ENCODE measurements around the gene EDRF1.

Gene EDRF1, protein sequence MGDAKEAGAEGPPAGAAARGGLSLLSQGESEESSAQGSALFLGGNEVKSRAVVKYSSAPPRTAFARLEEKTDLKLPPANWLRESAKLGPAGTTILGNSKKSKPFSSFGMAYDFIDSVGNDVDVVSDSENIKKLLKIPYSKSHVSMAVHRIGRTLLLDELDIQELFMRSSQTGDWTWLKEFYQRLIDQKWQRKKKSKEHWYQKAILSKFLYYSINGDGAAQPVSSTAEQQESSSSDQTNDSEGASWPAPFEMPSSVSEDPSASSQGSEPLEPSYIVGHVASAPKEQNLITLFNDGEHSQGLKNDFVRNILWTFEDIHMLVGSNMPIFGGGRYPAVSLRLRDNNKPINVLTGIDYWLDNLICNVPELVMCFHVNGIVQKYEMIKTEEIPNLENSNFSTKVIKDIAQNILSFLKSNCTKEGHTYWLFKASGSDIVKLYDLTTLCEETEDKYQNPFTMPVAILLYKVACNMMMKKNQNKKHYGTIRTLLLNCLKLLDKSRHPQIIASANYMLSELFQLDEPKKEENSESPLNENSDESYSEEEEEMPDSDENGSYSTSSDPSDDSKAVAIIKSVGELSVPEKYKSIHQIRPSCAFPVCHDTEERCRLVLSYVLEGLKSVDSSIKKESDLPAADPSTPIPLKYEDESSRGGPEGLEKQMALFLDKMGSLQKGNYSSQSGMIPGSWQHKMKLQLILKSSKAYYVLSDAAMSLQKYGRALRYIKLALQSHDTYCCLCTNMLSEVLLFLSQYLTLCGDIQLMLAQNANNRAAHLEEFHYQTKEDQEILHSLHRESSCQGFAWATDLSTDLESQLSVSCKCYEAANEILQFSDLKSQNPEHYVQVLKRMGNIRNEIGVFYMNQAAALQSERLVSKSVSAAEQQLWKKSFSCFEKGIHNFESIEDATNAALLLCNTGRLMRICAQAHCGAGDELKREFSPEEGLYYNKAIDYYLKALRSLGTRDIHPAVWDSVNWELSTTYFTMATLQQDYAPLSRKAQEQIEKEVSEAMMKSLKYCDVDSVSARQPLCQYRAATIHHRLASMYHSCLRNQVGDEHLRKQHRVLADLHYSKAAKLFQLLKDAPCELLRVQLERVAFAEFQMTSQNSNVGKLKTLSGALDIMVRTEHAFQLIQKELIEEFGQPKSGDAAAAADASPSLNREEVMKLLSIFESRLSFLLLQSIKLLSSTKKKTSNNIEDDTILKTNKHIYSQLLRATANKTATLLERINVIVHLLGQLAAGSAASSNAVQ

DNA sequence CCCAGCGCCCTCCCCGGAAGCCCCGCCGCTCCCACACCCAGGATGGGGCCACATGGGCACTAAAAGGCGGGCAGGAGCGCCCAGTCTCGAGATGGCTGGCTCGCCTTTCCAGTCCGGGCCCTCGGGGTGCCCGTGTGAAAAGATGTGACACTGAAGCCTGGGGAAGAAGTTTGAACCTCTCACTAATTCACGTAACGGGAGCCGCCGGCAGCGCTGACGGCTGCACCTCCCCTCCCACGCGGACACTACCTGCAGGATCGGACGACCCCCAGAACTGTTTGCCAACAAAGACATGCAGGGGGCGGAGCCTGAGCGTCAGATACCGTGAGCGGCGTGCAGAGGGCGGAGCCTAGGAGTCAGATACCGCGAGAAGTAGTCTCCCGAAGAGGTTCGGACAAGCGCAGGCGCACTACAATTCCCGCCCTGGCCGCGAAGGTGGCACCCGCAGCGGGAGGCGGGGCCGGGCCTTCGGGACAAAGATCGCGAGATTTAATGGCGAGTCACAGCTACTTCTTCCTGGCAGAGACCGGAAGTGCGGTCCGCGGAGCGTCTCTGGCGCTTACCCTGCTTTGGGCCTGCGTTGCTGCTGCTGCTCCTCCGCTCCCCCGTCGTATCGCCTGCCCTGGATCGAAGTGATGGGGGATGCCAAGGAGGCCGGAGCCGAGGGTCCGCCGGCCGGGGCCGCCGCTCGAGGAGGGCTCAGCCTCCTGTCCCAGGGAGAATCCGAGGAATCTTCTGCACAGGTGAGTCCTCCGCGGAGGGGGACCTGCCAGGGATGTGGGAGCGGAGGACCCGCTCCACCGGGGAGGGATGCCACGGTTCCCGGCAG is at the start of gene EDRF1:
Gene EDRF1, plus strand, starts transcription at position 537 of the 829 bp plus-strand sequence. Its CDS starts 99 bp downstream, at position 636.
- Histone ChIP-seq H3K9ac (peak within 1 kb of the TSS; percentile 96 to 99 (median 98)), H3K9me3 (replicated peaks in 1 of 11) (peaks cover 0 to 9% (median 8%) of the 10 kb centered on the region in 11 experiments; a peak in 14 of 22 replicates), H3K27ac (peak within 1 kb of the TSS; percentile 91 to 98 (median 94)), H3K4me1 (peaks cover 17 to 29% (median 24%) of the 10 kb centered on the region in 10 experiments), H4K20me1 (peaks cover 0 to 24% (median 0%) of the 10 kb centered on the region in 11 experiments; a peak in 3 of 22 replicates), H3K27me3 (no peaks in the 10 kb centered on the region), H3K4me2 (peak within 1 kb of the TSS; percentile 76 to 97 (median 95)), H3K36me3 (peaks cover 32 to 38% (median 34%) of the 10 kb centered on the region in 11 experiments), H3K4me3 (peak within 1 kb of the TSS; percentile 88 to 100 (median 96))
- TF ChIP-seq Cebpa-rat (IDR thresholded peaks at IDR 0.05): no peak

DNA sequence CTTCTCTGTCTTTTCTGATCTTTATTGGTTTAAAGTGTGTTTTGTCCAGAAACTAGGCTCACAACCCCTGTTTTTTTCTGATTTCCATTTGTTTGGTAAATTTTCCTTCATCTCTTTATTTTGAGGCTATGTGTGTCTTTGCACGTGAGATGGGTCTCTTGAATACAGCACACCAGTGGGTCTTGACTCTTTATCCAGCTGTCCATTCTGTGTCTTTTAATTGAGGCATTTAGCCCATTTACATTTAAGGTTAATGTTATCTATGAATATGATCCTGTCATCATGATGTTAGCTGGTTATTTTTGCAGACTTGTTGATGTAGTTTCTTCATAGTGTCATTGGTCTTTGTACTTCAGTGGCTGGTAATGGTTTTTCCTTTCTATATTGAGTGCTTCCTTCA is 46.6 kb upstream of the EDRF1 start:
- Histone ChIP-seq H3K4me2 (no peak overlapping the region), H4K20me1 (no peaks in the 10 kb centered on the region), H3K9me3 (replicated peaks in 1 of 11) (peaks cover 57 to 86% (median 67%) of the 10 kb centered on the region in 11 experiments), H3K4me3 (no peak overlapping the region), H3K27ac (no peak overlapping the region), H3K27me3 (no peaks in the 10 kb centered on the region), H3K9ac (no peak overlapping the region), H3K36me3 (no peaks in the 10 kb centered on the region), H3K4me1 (no peaks in the 10 kb centered on the region)
- no peak for TF ChIP-seq Cebpa-rat (IDR thresholded peaks at IDR 0.05)

DNA sequence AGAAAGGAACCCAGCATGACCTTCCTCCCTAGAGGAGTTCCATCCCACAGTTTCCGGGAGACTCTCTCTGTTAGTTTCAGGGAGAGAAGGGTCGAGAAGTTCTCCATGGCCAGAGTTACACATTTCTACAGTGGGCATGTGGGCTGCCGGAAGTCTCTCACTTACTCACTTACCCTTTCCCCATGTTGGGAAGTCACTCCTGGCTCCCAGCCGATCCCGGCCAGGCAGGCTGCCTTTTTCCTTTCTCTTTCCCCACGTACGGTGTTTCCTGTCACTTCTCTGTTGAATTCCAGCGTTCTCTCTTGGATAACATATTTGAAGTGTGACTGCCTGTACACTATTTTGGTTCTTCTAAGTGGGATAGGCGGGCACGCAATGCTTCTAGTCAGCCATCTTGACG is 40.1 kb upstream of the EDRF1 start:
- Histone ChIP-seq H3K27me3 (no peaks in the 10 kb centered on the region), H3K36me3 (no peaks in the 10 kb centered on the region), H3K4me3 (no peak overlapping the region), H3K4me2 (no peak overlapping the region), H3K9ac (no peak overlapping the region), H3K4me1 (peaks cover 3 to 10% (median 6%) of the 10 kb centered on the region in 10 experiments; a peak in 16 of 20 replicates), H4K20me1 (no peaks in the 10 kb centered on the region), H3K9me3 (replicated peaks in 1 of 11) (peaks cover 44 to 53% (median 49%) of the 10 kb centered on the region in 11 experiments), H3K27ac (no peak overlapping the region)
- no peak for TF ChIP-seq Cebpa-rat (IDR thresholded peaks at IDR 0.05)

DNA sequence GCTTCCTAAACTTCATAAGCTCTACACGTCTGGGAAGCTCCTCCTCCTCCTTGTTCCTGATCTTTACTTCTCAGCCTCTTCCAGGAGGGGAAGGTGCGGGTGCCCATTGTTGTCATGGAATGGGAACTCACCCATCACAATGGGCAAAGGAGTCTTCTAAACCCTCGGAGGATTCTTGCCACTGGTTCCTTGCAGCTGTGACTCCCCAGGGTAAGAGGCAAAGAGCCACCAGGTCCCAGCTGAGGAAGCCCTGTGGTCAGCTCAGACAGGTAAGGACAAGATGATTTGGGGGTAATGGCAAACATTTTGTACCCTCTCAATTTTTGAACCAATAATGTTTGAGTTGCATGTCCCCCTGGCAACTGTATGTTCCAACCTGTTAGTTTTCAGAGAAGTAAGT is 36.4 kb upstream of the EDRF1 start, which contains the start of gene TEX36:
Gene TEX36, minus strand, starts transcription at position 101 of the 400 bp plus-strand sequence. CDS start 174 bp downstream, outside the sequence.
- Histone ChIP-seq H3K36me3 (no peaks in the 10 kb centered on the region), H3K9ac (no peak within 1 kb of the TSS), H3K4me2 (peak within 1 kb of the TSS in 7 of 11 experiments; percentile 45 to 71 (median 57); a peak in 12 of 22 replicates), H3K4me3 (no peak within 1 kb of the TSS), H3K4me1 (peaks cover 12 to 22% (median 16%) of the 10 kb centered on the region in 10 experiments), H3K27me3 (no peaks in the 10 kb centered on the region), H3K9me3 (replicated peaks in 1 of 11) (peaks cover 8 to 18% (median 12%) of the 10 kb centered on the region in 11 experiments), H4K20me1 (no peaks in the 10 kb centered on the region; a peak in 1 of 22 replicates), H3K27ac (peak within 1 kb of the TSS in 1 of 11 experiments; percentile 14; a peak in 1 of 22 replicates)
- TF ChIP-seq Cebpa-rat (IDR thresholded peaks at IDR 0.05): no peak

DNA sequence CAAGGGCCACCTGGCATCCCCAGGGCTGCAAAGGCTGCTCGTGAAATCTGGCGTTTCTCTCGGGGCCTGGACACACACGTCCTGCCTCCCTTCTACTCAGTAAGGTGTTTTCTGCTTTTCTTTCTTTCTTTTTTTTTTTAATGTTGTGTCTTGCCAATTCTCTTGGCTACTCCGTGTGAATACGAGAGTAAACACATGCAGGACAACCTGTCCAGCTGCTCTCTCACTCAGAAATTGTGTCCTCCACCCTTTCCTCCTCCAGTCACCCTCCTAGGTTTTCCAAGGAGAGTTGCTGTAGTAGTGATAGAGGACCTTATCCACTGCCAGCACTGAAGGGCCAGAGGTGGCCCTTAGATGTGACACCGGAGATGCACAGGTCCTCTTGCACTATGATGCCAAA is 35.7 kb upstream of the EDRF1 start:
- no peak for TF ChIP-seq Cebpa-rat (IDR thresholded peaks at IDR 0.05)
- no peak overlapping the region for H3K4me3 ChIP-seq
- no peaks in the 10 kb centered on the region; a peak in 1 of 22 replicates for H4K20me1 ChIP-seq
- peak overlapping the region in 3 of 11 experiments; percentile 3 to 24 (median 14); a peak in 2 of 22 replicates for H3K27ac ChIP-seq
- peaks cover 12 to 22% (median 16%) of the 10 kb centered on the region in 10 experiments for H3K4me1 ChIP-seq
- peak overlapping the region in 8 of 11 experiments; percentile 42 to 71 (median 56); a peak in 13 of 22 replicates for H3K4me2 ChIP-seq
- no peaks in the 10 kb centered on the region for H3K27me3 ChIP-seq
- no peaks in the 10 kb centered on the region for H3K36me3 ChIP-seq
- H3K9ac ChIP-seq: no peak overlapping the region
- H3K9me3 ChIP-seq (replicated peaks in 1 of 11): peaks cover under 1 to 10% (median 5%) of the 10 kb centered on the region in 11 experiments; a peak in 17 of 22 replicates

DNA sequence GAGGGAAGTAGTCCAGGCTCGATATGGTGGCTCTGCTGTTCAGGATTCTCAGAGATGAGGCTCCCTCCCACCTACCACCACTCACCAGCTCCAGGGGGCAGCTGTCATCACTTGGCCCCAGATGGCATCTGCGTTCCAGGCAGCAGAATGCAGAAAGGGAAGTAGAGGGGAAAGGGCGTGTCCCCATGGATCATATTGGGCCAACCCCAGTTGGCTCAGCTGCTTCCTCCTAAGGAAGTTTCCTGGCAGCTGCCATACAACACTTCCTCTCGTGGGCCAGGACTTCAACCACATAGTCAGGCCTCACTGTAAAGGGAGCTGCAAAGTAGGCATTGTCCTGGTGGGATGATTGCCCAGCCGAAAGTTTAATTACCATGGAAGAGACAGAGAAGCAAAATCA is 34.9 kb upstream of the EDRF1 start:
- Histone ChIP-seq H3K4me1 (peaks cover 12 to 22% (median 16%) of the 10 kb centered on the region in 10 experiments), H3K4me3 (no peak overlapping the region), H3K4me2 (peak overlapping the region; percentile 39 to 71 (median 55)), H3K9me3 (replicated peaks in 1 of 11) (peaks cover 0 to 3% (median 0%) of the 10 kb centered on the region in 11 experiments; a peak in 5 of 22 replicates), H3K36me3 (no peaks in the 10 kb centered on the region), H3K27me3 (0 out of 22 replicates have a peak, but pooled peaks cover 0 to 1% (median 0%) of the 10 kb centered on the region in 11 experiments), H3K9ac (no peak overlapping the region), H3K27ac (peak overlapping the region in 2 of 11 experiments; percentile 33 to 49; a peak in 2 of 22 replicates), H4K20me1 (no peaks in the 10 kb centered on the region; a peak in 1 of 22 replicates)
- TF ChIP-seq Cebpa-rat (IDR thresholded peaks at IDR 0.05): no peak

DNA sequence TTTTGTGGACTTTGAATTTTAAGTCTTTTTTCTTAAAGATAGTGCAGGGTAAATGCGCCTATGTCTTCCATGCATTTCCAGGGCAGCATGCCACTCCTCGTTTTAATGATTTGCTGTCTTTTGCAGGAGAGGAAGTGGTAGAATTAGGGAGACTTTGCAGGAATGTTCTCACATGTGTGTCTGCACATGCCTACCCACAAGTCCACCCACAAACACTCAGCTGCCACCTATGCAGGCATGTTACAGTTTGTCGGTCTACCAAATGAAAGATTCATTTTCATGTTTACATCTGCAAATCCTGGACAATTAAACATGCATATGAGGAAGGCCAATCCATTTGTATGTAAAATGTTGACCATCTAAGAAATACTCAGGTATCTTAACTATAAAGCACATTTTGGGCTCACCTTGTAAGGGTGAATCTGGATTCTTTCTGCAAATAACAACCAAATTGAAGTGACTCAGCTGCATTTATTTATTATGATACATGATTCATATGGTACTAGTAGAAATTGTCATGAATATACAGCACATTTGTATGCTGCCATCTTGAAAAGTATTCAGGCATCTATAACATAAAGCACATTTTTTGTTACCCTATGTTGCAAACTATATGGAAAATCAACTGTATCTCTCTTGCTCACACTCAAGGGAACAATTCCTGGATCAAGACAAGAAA is 31.9 kb upstream of the EDRF1 start:
- peaks cover 34 to 52% (median 42%) of the 10 kb centered on the region in 10 experiments for H3K4me1 ChIP-seq
- H3K27me3 ChIP-seq: peaks cover 0 to 11% (median 0%) of the 10 kb centered on the region in 11 experiments; a peak in 2 of 22 replicates
- no peak overlapping the region for H3K4me2 ChIP-seq
- H4K20me1 ChIP-seq: no peaks in the 10 kb centered on the region; a peak in 1 of 22 replicates
- H3K9ac ChIP-seq: no peak overlapping the region
- no peak overlapping the region for H3K4me3 ChIP-seq
- TF ChIP-seq Cebpa-rat (IDR thresholded peaks at IDR 0.05): no peak
- no peak overlapping the region for H3K27ac ChIP-seq
- H3K36me3 ChIP-seq: no peaks in the 10 kb centered on the region
- no peaks in the 10 kb centered on the region for H3K9me3 ChIP-seq (replicated peaks in 1 of 11)

All from BLaER1 treated with 17β-estradiol and CSF1 and Interleukin-3, amounts not matched to agents 10 nM and 100 nM (cell line).